ENCODE results near the gene DYNLT5.

DYNLT5 gene

GRCh38 chr1:66824771-66825170 is 72.5 kb downstream of the DYNLT5 start:
- Histone ChIP-seq H3K9ac (ENCODE audit: low read length) (no peak overlapping the region), H3K36me3 (ENCODE audit: control insufficient read depth, insufficient read depth, low read length) (no peaks in the 10 kb centered on the region), H3K4me3 (ENCODE audit: low read length) (no peak overlapping the region), H3K4me1 (ENCODE audit: control insufficient read depth, insufficient read depth, low read length) (no peaks in the 10 kb centered on the region), H3K9me3 (ENCODE audit: control insufficient read depth, low read length) (no peaks in the 10 kb centered on the region), H3K27me3 (ENCODE audit: control insufficient read depth, insufficient read depth, low read length) (no peaks in the 10 kb centered on the region)

Measured in mucosa of stomach (tissue), 1 donor.